ENCODE measurements around the gene ANXA2. TPM values are rescaled to one million over a fixed set of nuclear protein-coding genes. Genes with fewer than 3 reads are reported as not detected.

ANXA2 gene
- total and polyA plus RNA-seq, 2 donors (not counting 1 experiment from before 2014, with no cell fraction given) = 116 to 133 TPM

GRCh38 chr15:60315878-60316277, 81.9 kb downstream of the ANXA2 start:
- Histone ChIP-seq H4K20me1 (ENCODE audit: control insufficient read depth, insufficient read depth, low read length, poor library complexity, severe bottlenecking) (no peaks in the 10 kb centered on the region), H3K79me2 (ENCODE audit: control insufficient read depth, insufficient read depth, low read length) (no peaks in the 10 kb centered on the region), H3K27ac (ENCODE audit: low read length in 2 of 2) (no peak overlapping the region), H3K9ac (ENCODE audit: low read length) (no peak overlapping the region), H3K4me1 (ENCODE audit: control insufficient read depth in 2 of 2, insufficient read depth in 2 of 2, low read length in 2 of 2) (no peaks in the 10 kb centered on the region), H3K9me3 (ENCODE audit: control extremely low read depth in 1 of 3, control insufficient read depth in 2 of 3, insufficient read depth in 1 of 3, low read length in 2 of 3) (peaks cover 0 to 5% (median 2%) of the 10 kb centered on the region in 3 donors), H3K4me2 (replicated peaks; ENCODE audit: low read depth, low read length, poor library complexity, severe bottlenecking) (no peak overlapping the region), H2AFZ (ENCODE audit: insufficient read depth, low read depth, low read length, poor library complexity, severe bottlenecking) (no peak overlapping the region), H3K27me3 (replicated peaks in 1 of 4; ENCODE audit: control extremely low read depth in 1 of 4, control insufficient read depth in 3 of 4, insufficient read depth in 4 of 4, low read length in 3 of 4) (no peaks in the 10 kb centered on the region), H3K4me3 (ENCODE audit: control extremely low read depth in 1 of 5, extremely low read depth in 1 of 5, insufficient read depth in 1 of 5, low read depth in 2 of 5, low read length in 4 of 5) (no peak overlapping the region), H3K36me3 (replicated peaks in 1 of 2; ENCODE audit: control extremely low read depth in 1 of 2, control insufficient read depth in 1 of 2, extremely low read depth in 1 of 2, insufficient read depth in 2 of 2, low read length in 1 of 2) (no peaks in the 10 kb centered on the region)
- Mint-ChIP-seq H3K4me3 (no peak overlapping the region), H3K9me3 (ENCODE audit: insufficient read depth) (peaks cover 2% of the 10 kb centered on the region), H3K4me1 (no peaks in the 10 kb centered on the region), H3K27ac (no peak overlapping the region), H3K27me3 (peaks cover 24% of the 10 kb centered on the region)
- DNase-seq (no peak), ATAC-seq (ENCODE audit: low read depth) (no peak)
- WGBS (ENCODE audit: insufficient coverage) = 50% methylated on average over 3 of the region's 4 CpGs
- intact Hi-C loops (cut with micrococcal nuclease) = no loop called here
- no peak for TF ChIP-seq EZH2 (IDR thresholded peaks at IDR 0.05; ENCODE audit: borderline replicate concordance, insufficient read depth, low read depth, low read length, poor library complexity, severe bottlenecking)
- TF ChIP-seq, protein P1, sequence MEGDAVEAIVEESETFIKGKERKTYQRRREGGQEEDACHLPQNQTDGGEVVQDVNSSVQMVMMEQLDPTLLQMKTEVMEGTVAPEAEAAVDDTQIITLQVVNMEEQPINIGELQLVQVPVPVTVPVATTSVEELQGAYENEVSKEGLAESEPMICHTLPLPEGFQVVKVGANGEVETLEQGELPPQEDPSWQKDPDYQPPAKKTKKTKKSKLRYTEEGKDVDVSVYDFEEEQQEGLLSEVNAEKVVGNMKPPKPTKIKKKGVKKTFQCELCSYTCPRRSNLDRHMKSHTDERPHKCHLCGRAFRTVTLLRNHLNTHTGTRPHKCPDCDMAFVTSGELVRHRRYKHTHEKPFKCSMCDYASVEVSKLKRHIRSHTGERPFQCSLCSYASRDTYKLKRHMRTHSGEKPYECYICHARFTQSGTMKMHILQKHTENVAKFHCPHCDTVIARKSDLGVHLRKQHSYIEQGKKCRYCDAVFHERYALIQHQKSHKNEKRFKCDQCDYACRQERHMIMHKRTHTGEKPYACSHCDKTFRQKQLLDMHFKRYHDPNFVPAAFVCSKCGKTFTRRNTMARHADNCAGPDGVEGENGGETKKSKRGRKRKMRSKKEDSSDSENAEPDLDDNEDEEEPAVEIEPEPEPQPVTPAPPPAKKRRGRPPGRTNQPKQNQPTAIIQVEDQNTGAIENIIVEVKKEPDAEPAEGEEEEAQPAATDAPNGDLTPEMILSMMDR (IDR thresholded peaks at IDR 0.05) = no peak
- ChIA-PET CTCF (interaction anchor here (1.0 kb wide), 1 partner anchor 11 kb away, joined by 4 read pairs; no protein-coding TSS in a partner anchor), POLR2A (no interaction called here)

- no peaks in the 10 kb centered on the region for H3K4me1 ChIP-seq (ENCODE audit: control insufficient read depth in 2 of 2, insufficient read depth in 2 of 2, low read length in 2 of 2)
- CTCF ChIA-PET = interaction anchor here (0.6 kb wide), 1 partner anchor 571 kb away, joined by 3 read pairs; no protein-coding TSS in a partner anchor
- peaks cover 0 to 5% (median 2%) of the 10 kb centered on the region in 3 donors for H3K9me3 ChIP-seq (ENCODE audit: control extremely low read depth in 1 of 3, control insufficient read depth in 2 of 3, insufficient read depth in 1 of 3, low read length in 2 of 3)
- H3K79me2 ChIP-seq (ENCODE audit: control insufficient read depth, insufficient read depth, low read length) = no peaks in the 10 kb centered on the region
- H3K4me3 ChIP-seq (ENCODE audit: control extremely low read depth in 1 of 5, extremely low read depth in 1 of 5, insufficient read depth in 1 of 5, low read depth in 2 of 5, low read length in 4 of 5) = no peak overlapping the region
- H3K36me3 ChIP-seq (replicated peaks in 1 of 2; ENCODE audit: control extremely low read depth in 1 of 2, control insufficient read depth in 1 of 2, extremely low read depth in 1 of 2, insufficient read depth in 2 of 2, low read length in 1 of 2) = no peaks in the 10 kb centered on the region
- ATAC-seq (ENCODE audit: low read depth) = no peak
- H3K9ac ChIP-seq (ENCODE audit: low read length) = no peak overlapping the region
- WGBS (ENCODE audit: insufficient coverage) = 86% methylated on average over 1 of the region's 4 CpGs
- intact Hi-C loops (cut with micrococcal nuclease) = no loop called here
- H3K4me2 ChIP-seq (replicated peaks; ENCODE audit: low read depth, low read length, poor library complexity, severe bottlenecking) = no peak overlapping the region
- TF ChIP-seq, protein P1 (IDR thresholded peaks at IDR 0.05) = no peak
- no peak for TF ChIP-seq EZH2 (IDR thresholded peaks at IDR 0.05; ENCODE audit: borderline replicate concordance, insufficient read depth, low read depth, low read length, poor library complexity, severe bottlenecking)
- POLR2A ChIA-PET = no interaction called here
- H2AFZ ChIP-seq (ENCODE audit: insufficient read depth, low read depth, low read length, poor library complexity, severe bottlenecking) = no peak overlapping the region
- Mint-ChIP-seq H3K9me3 (ENCODE audit: insufficient read depth) (peaks cover 2% of the 10 kb centered on the region), H3K27me3 (peaks cover 28% of the 10 kb centered on the region), H3K4me3 (no peak overlapping the region), H3K4me1 (no peaks in the 10 kb centered on the region), H3K27ac (no peak overlapping the region)
- no peak for DNase-seq
- H3K27ac ChIP-seq (ENCODE audit: low read length in 2 of 2) = no peak overlapping the region
- H3K27me3 ChIP-seq (replicated peaks in 1 of 4; ENCODE audit: control extremely low read depth in 1 of 4, control insufficient read depth in 3 of 4, insufficient read depth in 4 of 4, low read length in 3 of 4) = no peaks in the 10 kb centered on the region
- H4K20me1 ChIP-seq (ENCODE audit: control insufficient read depth, insufficient read depth, low read length, poor library complexity, severe bottlenecking) = no peaks in the 10 kb centered on the region
These were observed 83.9 kb downstream of the ANXA2 start for GRCh38 chr15:60313906-60314305.
